ENCODE results near the gene KLK2. TPM values are rescaled to one million over a fixed set of nuclear protein-coding genes. Genes with fewer than 3 reads are reported as not detected.

Gene KLK2
- polyA plus RNA-seq, 1 experiment: not detected

- Histone ChIP-seq H3K27me3 (ENCODE audit: control insufficient read depth, insufficient read depth, low read length) (no peaks in the 10 kb centered on the region), H3K9me3 (ENCODE audit: control insufficient read depth, insufficient read depth, low read length) (no peaks in the 10 kb centered on the region), H3K4me3 (ENCODE audit: low read depth, low read length) (no peak overlapping the region), H3K27ac (ENCODE audit: low read depth, low read length) (no peak overlapping the region)
- DNase-seq (ENCODE audit: low read depth, low spot score): no peak
- CTCF ChIA-PET: no interaction called here
- TF ChIP-seq, protein P1, sequence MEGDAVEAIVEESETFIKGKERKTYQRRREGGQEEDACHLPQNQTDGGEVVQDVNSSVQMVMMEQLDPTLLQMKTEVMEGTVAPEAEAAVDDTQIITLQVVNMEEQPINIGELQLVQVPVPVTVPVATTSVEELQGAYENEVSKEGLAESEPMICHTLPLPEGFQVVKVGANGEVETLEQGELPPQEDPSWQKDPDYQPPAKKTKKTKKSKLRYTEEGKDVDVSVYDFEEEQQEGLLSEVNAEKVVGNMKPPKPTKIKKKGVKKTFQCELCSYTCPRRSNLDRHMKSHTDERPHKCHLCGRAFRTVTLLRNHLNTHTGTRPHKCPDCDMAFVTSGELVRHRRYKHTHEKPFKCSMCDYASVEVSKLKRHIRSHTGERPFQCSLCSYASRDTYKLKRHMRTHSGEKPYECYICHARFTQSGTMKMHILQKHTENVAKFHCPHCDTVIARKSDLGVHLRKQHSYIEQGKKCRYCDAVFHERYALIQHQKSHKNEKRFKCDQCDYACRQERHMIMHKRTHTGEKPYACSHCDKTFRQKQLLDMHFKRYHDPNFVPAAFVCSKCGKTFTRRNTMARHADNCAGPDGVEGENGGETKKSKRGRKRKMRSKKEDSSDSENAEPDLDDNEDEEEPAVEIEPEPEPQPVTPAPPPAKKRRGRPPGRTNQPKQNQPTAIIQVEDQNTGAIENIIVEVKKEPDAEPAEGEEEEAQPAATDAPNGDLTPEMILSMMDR (IDR thresholded peaks at IDR 0.05; ENCODE audit: low read depth, low read length): no peak
- POLR2A ChIA-PET: no interaction called here
Measured at GRCh38 chr19:50869479-50869878, 3.8 kb upstream of the KLK2 start.

- CTCF ChIA-PET: no interaction called here
- Histone ChIP-seq H3K4me3 (ENCODE audit: low read depth, low read length) (no peak overlapping the region), H3K9me3 (ENCODE audit: control insufficient read depth, insufficient read depth, low read length) (no peaks in the 10 kb centered on the region; the same call in 1 of the 2 replicates), H3K27ac (ENCODE audit: low read depth, low read length) (no peak overlapping the region), H3K27me3 (ENCODE audit: control insufficient read depth, insufficient read depth, low read length) (no peaks in the 10 kb centered on the region)
- POLR2A ChIA-PET: no interaction called here
- no peak for DNase-seq (ENCODE audit: low read depth, low spot score)
- TF ChIP-seq, protein P1 (IDR thresholded peaks at IDR 0.05; ENCODE audit: low read depth, low read length): no peak
Measured at GRCh38 chr19:50870417-50871089, 2.7 kb upstream of the KLK2 start.

- H3K27ac ChIP-seq (ENCODE audit: low read depth, low read length): no peak overlapping the region
- ChIA-PET POLR2A (no interaction called here), CTCF (no interaction called here)
- TF ChIP-seq, protein P1 (IDR thresholded peaks at IDR 0.05; ENCODE audit: low read depth, low read length): no peak
- DNase-seq (ENCODE audit: low read depth, low spot score): no peak
- peaks cover 5% of the 10 kb centered on the region for H3K27me3 ChIP-seq (ENCODE audit: control insufficient read depth, insufficient read depth, low read length)
- H3K9me3 ChIP-seq (ENCODE audit: control insufficient read depth, insufficient read depth, low read length): no peaks in the 10 kb centered on the region; the same call in 1 of the 2 replicates
- H3K4me3 ChIP-seq (ENCODE audit: low read depth, low read length): no peak overlapping the region
Measured at GRCh38 chr19:50874211-50874610, 972 bp downstream of the KLK2 start.

DNA sequence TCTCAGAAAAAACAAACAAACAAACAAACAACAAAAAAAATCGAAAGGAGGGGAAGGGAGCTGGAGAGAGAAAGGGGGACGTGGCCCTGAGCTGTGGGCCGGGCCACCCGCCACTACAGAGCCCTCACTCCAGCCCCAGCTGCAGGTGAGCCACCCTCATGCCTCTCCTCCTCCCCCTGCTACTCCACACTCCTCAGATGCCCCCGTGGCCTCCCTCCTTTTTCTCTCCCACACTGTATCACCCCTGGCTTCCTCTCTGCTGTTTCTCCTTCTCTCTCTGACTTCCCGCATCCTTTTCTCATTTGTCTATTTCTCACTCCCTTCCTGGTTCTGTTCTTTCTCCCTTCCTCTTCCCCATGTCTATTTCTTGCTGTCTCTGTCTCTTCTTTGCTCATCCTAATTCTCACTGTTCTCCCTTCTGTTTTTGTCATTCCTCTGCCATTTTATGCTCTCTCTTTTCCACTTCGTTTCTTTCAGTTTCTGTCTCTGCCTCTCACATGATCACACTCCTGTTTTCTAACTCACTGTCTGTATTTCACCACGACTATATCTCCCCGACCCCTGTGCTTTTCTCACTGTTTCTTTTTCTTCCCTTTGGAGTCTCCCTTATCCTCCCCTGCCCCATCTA, 2.7 kb downstream of the KLK2 start:
- peaks cover 8% of the 10 kb centered on the region for H3K27me3 ChIP-seq (ENCODE audit: control insufficient read depth, insufficient read depth, low read length)
- ChIA-PET CTCF (no interaction called here), POLR2A (no interaction called here)
- no peak overlapping the region for H3K27ac ChIP-seq (ENCODE audit: low read depth, low read length)
- DNase-seq (ENCODE audit: low read depth, low spot score): no peak
- TF ChIP-seq, protein P1 (IDR thresholded peaks at IDR 0.05; ENCODE audit: low read depth, low read length): no peak
- H3K4me3 ChIP-seq (ENCODE audit: low read depth, low read length): no peak overlapping the region
- H3K9me3 ChIP-seq (ENCODE audit: control insufficient read depth, insufficient read depth, low read length): no peaks in the 10 kb centered on the region; the same call in 1 of the 2 replicates

GRCh38 chr19:50876456-50876855, 3.2 kb downstream of the KLK2 start:
- peaks cover 8% of the 10 kb centered on the region for H3K27me3 ChIP-seq (ENCODE audit: control insufficient read depth, insufficient read depth, low read length)
- CTCF ChIA-PET: no interaction called here

More at GRCh38 chr19:50876456-50876855, 3.2 kb downstream of the KLK2 start:
- no peak for DNase-seq (ENCODE audit: low read depth, low spot score)
- no peak overlapping the region for H3K4me3 ChIP-seq (ENCODE audit: low read depth, low read length)
- POLR2A ChIA-PET: no interaction called here
- no peak overlapping the region for H3K27ac ChIP-seq (ENCODE audit: low read depth, low read length)
- TF ChIP-seq, protein P1 (IDR thresholded peaks at IDR 0.05; ENCODE audit: low read depth, low read length): no peak
- no peaks in the 10 kb centered on the region; the same call in 1 of the 2 replicates for H3K9me3 ChIP-seq (ENCODE audit: control insufficient read depth, insufficient read depth, low read length)
